HG03565 (cell line): ENCODE measurements around the gene PRDM11.

Experiments used
- ATAC-seq: cut with Tn5 transposase; IDR thresholded peaks from one replicate; pipeline ENCODE4 v1.9.1; 2021; ENCODE audit warnings: mild to moderate bottlenecking, moderate library complexity; ENCODE audit not compliant: unreplicated experiment

The PRDM11 gene

GRCh38 chr11:45174168-45174835, 27.9 kb downstream of the PRDM11 start:
- ATAC-seq: no peak

- ATAC-seq: no peak
Observed at GRCh38 chr11:45174963-45175362, 28.5 kb downstream of the PRDM11 start.

- ATAC-seq: no peak
Observed at GRCh38 chr11:45176996-45177395, 30.6 kb downstream of the PRDM11 start.

GRCh38 chr11:45178223-45178622, 31.8 kb downstream of the PRDM11 start:
- ATAC-seq: no peak

- no peak for ATAC-seq
Observed at GRCh38 chr11:45178890-45179671, 32.6 kb downstream of the PRDM11 start.

GRCh38 chr11:45179686-45180178, 33.3 kb downstream of the PRDM11 start:
- no peak for ATAC-seq

GRCh38 chr11:45180179-45180847, 33.9 kb downstream of the PRDM11 start:
- ATAC-seq: no peak

- no peak for ATAC-seq
Observed at GRCh38 chr11:45180848-45181192, 34.4 kb downstream of the PRDM11 start.

GRCh38 chr11:45181193-45181888, 34.9 kb downstream of the PRDM11 start:
- no peak for ATAC-seq

GRCh38 chr11:45181889-45182550, 35.6 kb downstream of the PRDM11 start:
- ATAC-seq: no peak

GRCh38 chr11:45182902-45183301, 36.5 kb downstream of the PRDM11 start:
- ATAC-seq: no peak

- no peak for ATAC-seq
Observed at GRCh38 chr11:45184640-45185039, 38.2 kb downstream of the PRDM11 start.

- no peak for ATAC-seq
Observed at GRCh38 chr11:45185228-45185729, 38.8 kb downstream of the PRDM11 start.

GRCh38 chr11:45187375-45187774, 40.9 kb downstream of the PRDM11 start:
- ATAC-seq: no peak

- no peak for ATAC-seq
Observed at GRCh38 chr11:45188127-45188526, 41.7 kb downstream of the PRDM11 start.

- ATAC-seq: no peak
Observed at GRCh38 chr11:45189230-45189629, 42.8 kb downstream of the PRDM11 start.

- no peak for ATAC-seq
Observed at GRCh38 chr11:45193695-45194094, 47.3 kb downstream of the PRDM11 start.

- no peak for ATAC-seq
Observed at GRCh38 chr11:45204761-45205160, 58.3 kb downstream of the PRDM11 start.

- no peak for ATAC-seq
Observed at GRCh38 chr11:45205978-45206377, 59.5 kb downstream of the PRDM11 start.

GRCh38 chr11:45208135-45208534, 61.7 kb downstream of the PRDM11 start:
- no peak for ATAC-seq
